Fibroblast of skin of back (primary cell): ENCODE results near the gene DIP2A.
"Not testable (repeated sequence)": the region's sequence is repeated elsewhere in the genome, so short reads cannot be mapped to it uniquely, and the experiment has no call there.

Experiments used
- DNase-seq: peaks from one replicate; pipeline ENCODE4 v3.0.0-alpha.2; 2013

DIP2A gene

DNA sequence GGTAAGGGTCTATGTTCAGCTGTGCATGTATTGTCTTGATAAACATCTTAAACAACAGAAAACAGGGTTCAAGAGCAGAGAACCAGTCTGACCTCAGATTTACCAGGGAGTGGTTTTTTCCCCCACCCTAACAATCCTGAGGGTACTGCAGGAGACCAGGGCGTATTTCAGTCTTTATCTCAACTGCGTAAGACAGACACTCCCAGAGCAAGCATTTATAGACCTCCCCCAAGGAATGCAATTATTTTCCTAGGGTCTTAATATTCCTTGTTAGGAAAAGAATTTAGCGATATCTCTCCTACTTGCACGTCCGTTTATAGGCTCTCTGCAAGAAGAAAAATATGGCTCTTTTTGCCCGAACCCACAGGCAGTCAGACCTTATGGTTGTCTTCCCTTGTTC is 9.8 kb upstream of the DIP2A start:
- not testable (repeated sequence) for DNase-seq

DNA sequence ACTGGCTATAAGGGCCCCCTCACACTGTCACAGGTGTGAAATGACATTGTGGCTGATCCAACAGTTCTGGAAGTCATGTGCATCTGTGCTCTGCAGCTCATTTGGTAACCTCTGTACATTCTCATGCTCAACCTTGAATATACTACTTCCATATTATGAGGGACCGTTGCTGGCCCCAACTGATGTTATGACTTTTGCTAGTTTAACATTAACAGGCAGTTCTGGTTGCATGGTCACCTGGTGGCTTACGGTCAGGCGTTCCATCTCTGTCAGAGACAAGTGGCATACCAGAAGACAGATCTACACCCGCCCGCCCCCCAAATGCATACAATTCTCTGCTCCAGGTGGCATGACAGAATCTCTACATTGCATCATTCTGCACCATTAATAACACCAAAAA is 6.0 kb upstream of the DIP2A start:
- DNase-seq, result no peak

GRCh38 chr21:46454142-46454541 is 4.5 kb upstream of the DIP2A start:
- no peak for DNase-seq

- DNase-seq, result no peak
These were observed 3.9 kb upstream of the DIP2A start for GRCh38 chr21:46454634-46455390.

GRCh38 chr21:46455575-46456385 is 2.9 kb upstream of the DIP2A start:
- DNase-seq, result peak; percentile 72

- DNase-seq, result no peak
These were observed 1.9 kb upstream of the DIP2A start for GRCh38 chr21:46456750-46457149.

- peak; percentile 39 for DNase-seq
These were observed 833 bp upstream of the DIP2A start for GRCh38 chr21:46457801-46458314.

GRCh38 chr21:46459024-46459355 is 299 bp downstream of the DIP2A start:
- no peak for DNase-seq

DNA sequence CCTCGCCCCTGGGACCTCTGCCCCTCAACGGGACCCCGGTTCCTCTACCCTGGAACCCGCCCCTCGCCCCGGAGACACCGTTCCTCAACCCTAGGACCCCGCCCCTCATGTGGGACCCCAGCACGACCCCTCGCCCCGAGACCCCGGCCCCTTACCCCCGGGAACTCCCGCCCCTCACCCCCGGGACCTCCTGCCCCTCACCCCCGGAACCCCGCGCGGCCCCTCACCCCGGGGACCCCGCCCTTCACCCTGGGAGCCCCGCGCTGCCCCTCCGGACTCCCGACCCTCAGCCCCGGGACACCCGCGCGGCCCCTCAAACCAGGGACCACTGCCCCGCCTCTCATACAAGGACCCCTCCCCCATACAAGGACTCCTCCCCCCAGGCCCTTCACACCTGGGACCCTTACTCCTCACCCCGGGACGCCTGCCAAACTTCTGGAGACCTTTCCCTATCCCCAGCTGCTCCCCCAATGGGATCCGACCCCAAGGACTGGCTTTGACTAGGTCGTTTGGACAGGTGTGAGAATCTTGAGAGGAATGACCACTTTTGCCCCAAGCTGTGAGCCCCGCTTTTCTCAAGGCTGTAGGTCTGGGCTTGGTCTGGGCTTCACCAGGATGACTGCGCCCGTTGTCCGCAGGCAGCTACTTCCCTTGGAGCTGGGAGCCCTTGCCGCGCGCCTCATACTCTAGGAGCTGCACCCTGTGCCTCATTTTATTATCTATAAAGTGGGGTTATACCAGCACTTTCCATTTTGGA is 843 bp downstream of the DIP2A start:
- peak; percentile 39 for DNase-seq

DNA sequence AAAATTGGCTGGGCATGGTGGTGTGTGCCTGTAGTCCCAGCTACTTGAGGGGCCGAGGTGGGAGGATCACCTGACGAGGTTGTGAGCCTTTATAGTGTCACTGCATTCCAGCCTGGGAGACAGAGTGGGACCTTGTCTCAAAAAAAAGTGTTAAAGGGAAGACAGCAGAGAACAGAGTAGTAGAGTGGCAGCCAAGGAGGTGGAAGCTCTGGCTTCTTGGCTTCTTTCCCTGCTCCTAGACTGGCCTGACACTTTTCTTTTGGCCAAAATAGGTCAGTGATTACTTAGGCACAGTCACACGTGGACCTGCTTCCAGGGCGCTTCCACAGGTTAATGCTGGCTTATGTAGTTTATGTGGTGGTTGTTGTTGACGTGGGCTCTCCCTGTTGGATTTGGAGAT is 3.2 kb downstream of the DIP2A start:
- no peak for DNase-seq

DNA sequence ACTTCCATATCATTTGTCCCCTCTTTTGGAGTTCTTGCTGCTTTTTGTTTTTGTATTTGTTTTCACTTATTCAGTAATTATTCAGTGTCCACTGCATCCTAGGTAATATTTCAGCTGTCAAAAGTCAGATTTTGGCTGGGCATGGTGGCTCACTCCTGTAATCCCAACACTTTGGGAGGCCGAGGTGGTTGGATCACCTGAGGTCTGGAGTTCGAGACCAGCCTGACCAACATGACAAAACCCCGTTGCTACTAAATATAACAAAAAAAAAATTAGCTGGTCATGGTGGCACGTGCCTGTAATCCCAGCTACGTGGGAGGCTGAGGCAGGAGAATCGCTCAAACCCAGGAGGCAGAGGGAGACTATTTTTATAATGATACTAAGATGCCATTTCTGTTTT is 6.5 kb downstream of the DIP2A start:
- not testable (repeated sequence) for DNase-seq

GRCh38 chr21:46465651-46466050 is 7.0 kb downstream of the DIP2A start:
- DNase-seq, result no peak

GRCh38 chr21:46468108-46468774 is 9.6 kb downstream of the DIP2A start:
- no peak for DNase-seq

DNA sequence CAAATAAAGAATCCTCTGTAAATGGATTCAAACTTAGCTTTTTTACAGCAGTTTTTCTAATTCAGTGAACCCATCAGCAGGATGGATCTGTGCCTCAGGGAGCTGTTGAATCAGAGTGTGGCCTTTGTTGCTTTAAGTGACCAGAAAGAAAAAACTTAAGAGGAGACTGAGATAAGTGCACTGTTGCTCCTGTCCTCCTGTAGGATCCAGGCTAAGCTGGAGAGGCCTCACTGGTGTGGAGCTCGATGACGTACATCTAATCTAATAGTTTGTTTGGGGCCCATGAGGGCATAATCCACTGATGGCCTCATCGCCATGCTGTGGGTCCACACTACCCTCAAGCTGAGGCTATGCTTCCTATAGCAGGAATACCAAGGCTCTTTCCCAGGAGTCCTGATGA is 10.6 kb downstream of the DIP2A start:
- DNase-seq, result no peak

DNA sequence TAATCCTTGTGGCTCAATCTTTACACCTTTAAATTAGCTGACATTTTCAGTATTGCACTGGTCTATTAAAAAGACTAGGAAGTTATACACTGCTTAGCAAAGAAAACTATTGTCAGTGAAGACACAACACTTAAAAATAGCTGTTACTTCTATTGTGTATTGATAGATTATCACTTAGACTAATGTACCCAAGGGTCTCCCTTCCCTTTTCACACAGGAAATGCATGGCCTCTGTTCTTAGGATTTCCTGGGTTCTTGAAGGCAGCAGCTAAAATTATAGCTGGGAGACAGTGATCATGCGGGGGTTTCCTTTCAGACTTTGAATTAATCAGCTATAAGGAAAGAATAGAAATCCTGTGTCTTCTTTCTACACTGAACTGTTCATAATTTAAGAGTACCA is 12.8 kb downstream of the DIP2A start:
- no peak for DNase-seq

- DNase-seq, result no peak
These were observed 13.6 kb downstream of the DIP2A start for GRCh38 chr21:46472246-46472645.

DNA sequence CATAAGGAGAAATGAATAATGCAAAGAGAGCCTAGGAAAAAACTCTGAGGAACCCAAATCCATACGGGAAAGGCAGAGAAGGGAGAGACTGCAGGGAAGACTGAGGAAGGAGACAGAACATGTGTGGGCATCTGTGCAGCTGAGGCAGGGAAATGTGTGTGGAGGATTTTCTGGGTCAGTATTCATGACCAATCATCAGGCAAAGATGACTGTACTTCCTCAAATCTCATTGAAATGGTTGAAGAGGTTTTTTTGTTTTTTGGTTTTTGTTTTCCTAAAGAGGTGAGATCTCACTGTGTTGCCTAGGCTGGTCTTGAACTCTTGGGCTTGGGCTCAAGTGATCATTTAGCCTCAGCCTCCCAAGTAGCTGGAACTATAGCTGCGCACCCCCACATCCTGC is 15.7 kb downstream of the DIP2A start:
- DNase-seq, result no peak

DNA sequence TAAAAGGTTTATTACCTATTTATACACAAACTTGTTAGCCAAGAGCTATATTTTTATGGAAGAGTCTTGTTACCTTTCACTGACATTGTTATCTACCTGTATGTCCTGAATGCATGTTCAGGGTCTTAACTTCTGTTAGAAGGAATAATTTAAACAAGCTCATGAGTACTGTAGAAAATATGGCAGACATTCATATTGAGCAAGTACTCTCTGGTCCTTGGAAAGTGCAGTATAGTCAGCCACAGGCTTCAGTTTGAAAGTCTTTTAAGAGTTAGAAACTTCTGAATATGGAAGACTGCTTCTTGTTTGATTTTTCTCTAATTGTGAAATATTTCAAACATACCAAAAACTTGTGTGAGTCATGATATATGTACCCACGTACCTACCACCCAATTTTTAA is 16.6 kb downstream of the DIP2A start:
- DNase-seq, result no peak

DNA sequence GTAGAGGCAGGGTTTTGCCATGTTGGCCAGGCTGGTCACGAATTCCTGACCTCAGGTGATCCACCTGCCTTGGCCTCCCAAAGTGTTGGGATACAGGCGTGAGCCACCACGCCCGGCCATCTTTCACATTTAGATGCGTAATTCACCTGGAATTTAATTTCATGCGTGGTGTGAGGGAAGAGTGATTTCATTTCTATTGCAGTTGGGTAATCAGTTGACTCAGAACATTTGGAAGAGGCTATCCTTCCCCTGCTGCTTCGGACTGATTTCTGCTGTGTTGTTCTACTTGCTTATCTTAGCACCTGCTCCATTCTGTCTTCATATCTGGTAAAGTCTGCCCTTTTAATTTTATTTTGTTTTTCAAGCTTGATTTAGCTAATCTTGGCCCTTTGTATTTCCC is 19.1 kb downstream of the DIP2A start:
- DNase-seq, result no peak

DNA sequence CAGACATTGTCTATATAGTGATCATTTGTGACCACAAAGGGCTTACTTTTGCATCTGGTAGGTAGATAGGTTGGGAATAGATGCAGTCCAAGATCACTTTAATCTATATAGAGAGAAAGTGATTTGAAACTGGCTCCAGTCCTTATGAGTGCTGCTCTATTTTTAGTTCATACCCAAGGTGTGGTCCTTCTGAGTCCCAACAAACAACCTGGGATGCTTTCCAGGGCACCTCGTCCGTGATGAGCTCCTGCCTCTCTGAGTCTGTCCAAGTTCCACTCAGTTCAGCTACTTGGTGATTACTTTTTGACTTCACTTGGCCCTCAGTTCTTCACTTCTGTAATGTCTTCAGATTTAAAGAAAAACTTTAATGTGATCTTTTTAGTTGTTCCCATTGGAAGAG is 20.2 kb downstream of the DIP2A start:
- no peak for DNase-seq

- no peak for DNase-seq
These were observed 21.8 kb downstream of the DIP2A start for GRCh38 chr21:46480466-46480865.

- no peak for DNase-seq
These were observed 23.6 kb downstream of the DIP2A start for GRCh38 chr21:46482225-46482845.
